GM12892 (cell line): ENCODE results near the gene CERS2.

Experiments used
- POLR2A ChIP-seq: IDR thresholded peaks from 2 replicates; pipeline ENCODE4 v1.6.1; 2011; ENCODE audit warnings: low read depth, low read length, control low read depth
- POLR2AphosphoS5 ChIP-seq: IDR thresholded peaks from 2 replicates; pipeline ENCODE4 v1.6.1; 2011; ENCODE audit warnings: low read depth, low read length, control low read depth

GRCh38 chr1:150997126-150997872, 22.7 kb upstream of the CERS2 start:
- TF ChIP-seq POLR2A: no peak
- no peak for TF ChIP-seq POLR2AphosphoS5
